Measurements from ENCODE around the gene SLC5A2.

SLC5A2 gene

GRCh38 chr16:31451681-31452351 is 31.1 kb upstream of the SLC5A2 start:
- Histone ChIP-seq H3K9ac (ENCODE audit: low read depth in 1 of 2, low read length in 2 of 2) (no peak overlapping the region), H3K36me3 (ENCODE audit: control insufficient read depth in 1 of 2, insufficient read depth in 2 of 2, low read length in 2 of 2) (peaks cover 0 to 3% of the 10 kb centered on the region in 2 donors), H3K4me1 (ENCODE audit: control insufficient read depth in 1 of 2, insufficient read depth in 2 of 2, low read length in 2 of 2) (peaks cover 24 to 29% of the 10 kb centered on the region in 2 donors), H3K9me3 (ENCODE audit: control insufficient read depth in 1 of 2, low read length in 2 of 2) (no peaks in the 10 kb centered on the region), H3K4me3 (ENCODE audit: low read depth in 1 of 2, low read length in 2 of 2) (no peak overlapping the region), H3K27ac (ENCODE audit: low read depth, low read length) (no peak overlapping the region), H3K27me3 (ENCODE audit: control insufficient read depth in 1 of 2, insufficient read depth in 2 of 2, low read length in 2 of 2) (no peaks in the 10 kb centered on the region)

- Histone ChIP-seq H3K9me3 (ENCODE audit: control insufficient read depth in 1 of 2, low read length in 2 of 2) (no peaks in the 10 kb centered on the region), H3K9ac (ENCODE audit: low read depth in 1 of 2, low read length in 2 of 2) (no peak overlapping the region), H3K4me1 (ENCODE audit: control insufficient read depth in 1 of 2, insufficient read depth in 2 of 2, low read length in 2 of 2) (peaks cover 33 to 38% of the 10 kb centered on the region in 2 donors), H3K36me3 (ENCODE audit: control insufficient read depth in 1 of 2, insufficient read depth in 2 of 2, low read length in 2 of 2) (peaks cover 0 to 3% of the 10 kb centered on the region in 2 donors), H3K27me3 (ENCODE audit: control insufficient read depth in 1 of 2, insufficient read depth in 2 of 2, low read length in 2 of 2) (no peaks in the 10 kb centered on the region), H3K27ac (ENCODE audit: low read depth, low read length) (peak overlapping the region; percentile 30), H3K4me3 (ENCODE audit: low read depth in 1 of 2, low read length in 2 of 2) (no peak overlapping the region)
These were observed 30.3 kb upstream of the SLC5A2 start for GRCh38 chr16:31452631-31453106.

- Histone ChIP-seq H3K36me3 (ENCODE audit: control insufficient read depth in 1 of 2, insufficient read depth in 2 of 2, low read length in 2 of 2) (peaks cover 0 to 3% of the 10 kb centered on the region in 2 donors), H3K27me3 (ENCODE audit: control insufficient read depth in 1 of 2, insufficient read depth in 2 of 2, low read length in 2 of 2) (no peaks in the 10 kb centered on the region), H3K4me1 (ENCODE audit: control insufficient read depth in 1 of 2, insufficient read depth in 2 of 2, low read length in 2 of 2) (peaks cover 35 to 42% of the 10 kb centered on the region in 2 donors), H3K9ac (ENCODE audit: low read depth in 1 of 2, low read length in 2 of 2) (no peak overlapping the region), H3K27ac (ENCODE audit: low read depth, low read length) (no peak overlapping the region), H3K9me3 (ENCODE audit: control insufficient read depth in 1 of 2, low read length in 2 of 2) (no peaks in the 10 kb centered on the region), H3K4me3 (ENCODE audit: low read depth in 1 of 2, low read length in 2 of 2) (no peak overlapping the region)
These were observed 29.4 kb upstream of the SLC5A2 start for GRCh38 chr16:31453255-31454204.

- no peaks in the 10 kb centered on the region for H3K9me3 ChIP-seq (ENCODE audit: control insufficient read depth in 1 of 2, low read length in 2 of 2)
- H3K27me3 ChIP-seq (ENCODE audit: control insufficient read depth in 1 of 2, insufficient read depth in 2 of 2, low read length in 2 of 2): no peaks in the 10 kb centered on the region
- no peak overlapping the region for H3K27ac ChIP-seq (ENCODE audit: low read depth, low read length)
- no peak overlapping the region for H3K9ac ChIP-seq (ENCODE audit: low read depth in 1 of 2, low read length in 2 of 2)
- peaks cover 0 to 3% of the 10 kb centered on the region in 2 donors for H3K36me3 ChIP-seq (ENCODE audit: control insufficient read depth in 1 of 2, insufficient read depth in 2 of 2, low read length in 2 of 2)
- H3K4me1 ChIP-seq (ENCODE audit: control insufficient read depth in 1 of 2, insufficient read depth in 2 of 2, low read length in 2 of 2): peaks cover 41 to 50% of the 10 kb centered on the region in 2 donors
- H3K4me3 ChIP-seq (ENCODE audit: low read depth in 1 of 2, low read length in 2 of 2): no peak overlapping the region
These were observed 27.2 kb upstream of the SLC5A2 start for GRCh38 chr16:31455601-31456314.

GRCh38 chr16:31456988-31457360 is 25.9 kb upstream of the SLC5A2 start:
- peaks cover 41 to 46% of the 10 kb centered on the region in 2 donors for H3K4me1 ChIP-seq (ENCODE audit: control insufficient read depth in 1 of 2, insufficient read depth in 2 of 2, low read length in 2 of 2)
- H3K9me3 ChIP-seq (ENCODE audit: control insufficient read depth in 1 of 2, low read length in 2 of 2): no peaks in the 10 kb centered on the region
- H3K4me3 ChIP-seq (ENCODE audit: low read depth in 1 of 2, low read length in 2 of 2): peak overlapping the region in 1 of 2 donors; percentile 91
- H3K27ac ChIP-seq (ENCODE audit: low read depth, low read length): no peak overlapping the region
- H3K9ac ChIP-seq (ENCODE audit: low read depth in 1 of 2, low read length in 2 of 2): no peak overlapping the region
- H3K36me3 ChIP-seq (ENCODE audit: control insufficient read depth in 1 of 2, insufficient read depth in 2 of 2, low read length in 2 of 2): peaks cover 1 to 6% of the 10 kb centered on the region in 2 donors
- H3K27me3 ChIP-seq (ENCODE audit: control insufficient read depth in 1 of 2, insufficient read depth in 2 of 2, low read length in 2 of 2): no peaks in the 10 kb centered on the region

- peaks cover 4 to 12% of the 10 kb centered on the region in 2 donors for H3K36me3 ChIP-seq (ENCODE audit: control insufficient read depth in 1 of 2, insufficient read depth in 2 of 2, low read length in 2 of 2)
- H3K4me3 ChIP-seq (ENCODE audit: low read depth in 1 of 2, low read length in 2 of 2): peak overlapping the region; percentile 91 to 95
- H3K4me1 ChIP-seq (ENCODE audit: control insufficient read depth in 1 of 2, insufficient read depth in 2 of 2, low read length in 2 of 2): peaks cover 39 to 46% of the 10 kb centered on the region in 2 donors
- no peaks in the 10 kb centered on the region for H3K27me3 ChIP-seq (ENCODE audit: control insufficient read depth in 1 of 2, insufficient read depth in 2 of 2, low read length in 2 of 2)
- H3K9me3 ChIP-seq (ENCODE audit: control insufficient read depth in 1 of 2, low read length in 2 of 2): no peaks in the 10 kb centered on the region
- peak overlapping the region; percentile 100 for H3K27ac ChIP-seq (ENCODE audit: low read depth, low read length)
- peak overlapping the region; percentile 87 to 96 for H3K9ac ChIP-seq (ENCODE audit: low read depth in 1 of 2, low read length in 2 of 2)
These were observed 24.7 kb upstream of the SLC5A2 start for GRCh38 chr16:31458073-31458843.

- Histone ChIP-seq H3K36me3 (ENCODE audit: control insufficient read depth in 1 of 2, insufficient read depth in 2 of 2, low read length in 2 of 2) (peaks cover 4 to 17% of the 10 kb centered on the region in 2 donors), H3K27ac (ENCODE audit: low read depth, low read length) (peak within 1 kb of the TSS; percentile 100), H3K4me3 (ENCODE audit: low read depth in 1 of 2, low read length in 2 of 2) (peak within 1 kb of the TSS; percentile 91 to 95), H3K9ac (ENCODE audit: low read depth in 1 of 2, low read length in 2 of 2) (peak within 1 kb of the TSS; percentile 87 to 96), H3K27me3 (ENCODE audit: control insufficient read depth in 1 of 2, insufficient read depth in 2 of 2, low read length in 2 of 2) (no peaks in the 10 kb centered on the region), H3K9me3 (ENCODE audit: control insufficient read depth in 1 of 2, low read length in 2 of 2) (no peaks in the 10 kb centered on the region), H3K4me1 (ENCODE audit: control insufficient read depth in 1 of 2, insufficient read depth in 2 of 2, low read length in 2 of 2) (peaks cover 32 to 40% of the 10 kb centered on the region in 2 donors)
These were observed 23.9 kb upstream of the SLC5A2 start, which contains the start of gene ARMC5 for GRCh38 chr16:31458844-31459686. Gene ARMC5 (plus strand): TSS chr16:31459501. CDS start chr16:31459525, 24 bp downstream.

GRCh38 chr16:31459687-31460581 is 23.0 kb upstream of the SLC5A2 start:
- peak overlapping the region; percentile 87 to 96 for H3K9ac ChIP-seq (ENCODE audit: low read depth in 1 of 2, low read length in 2 of 2)
- H3K4me3 ChIP-seq (ENCODE audit: low read depth in 1 of 2, low read length in 2 of 2): peak overlapping the region; percentile 91 to 95
- H3K36me3 ChIP-seq (ENCODE audit: control insufficient read depth in 1 of 2, insufficient read depth in 2 of 2, low read length in 2 of 2): peaks cover 4 to 23% of the 10 kb centered on the region in 2 donors
- peak overlapping the region; percentile 100 for H3K27ac ChIP-seq (ENCODE audit: low read depth, low read length)
- H3K27me3 ChIP-seq (ENCODE audit: control insufficient read depth in 1 of 2, insufficient read depth in 2 of 2, low read length in 2 of 2): no peaks in the 10 kb centered on the region
- no peaks in the 10 kb centered on the region for H3K9me3 ChIP-seq (ENCODE audit: control insufficient read depth in 1 of 2, low read length in 2 of 2)
- peaks cover 31 to 36% of the 10 kb centered on the region in 2 donors for H3K4me1 ChIP-seq (ENCODE audit: control insufficient read depth in 1 of 2, insufficient read depth in 2 of 2, low read length in 2 of 2)

Data from duodenal mucosa (tissue), 2 donors.